Hepatocyte (in vitro differentiated cells): Measurements from ENCODE around the gene SCFD1. TPM values are rescaled to one million over a fixed set of nuclear protein-coding genes. Genes with fewer than 3 reads are reported as not detected.

Experiments used
- DNase-seq: peaks from one replicate; pipeline ENCODE4 v3.0.0-alpha.2; 2016; ENCODE audit warnings: low spot score
- H2AFZ ChIP-seq: fragments of 200-600 bp; sonication (generic); 2 replicates; pipeline ENCODE4 v1.6.0; 2016; ENCODE audit warnings: antibody characterized with exemption, mild to moderate bottlenecking
- H3K27ac ChIP-seq: fragments of 200-600 bp; sonication (generic); 2 replicates; pipeline ENCODE4 v1.5.1; 2016; ENCODE audit warnings: mild to moderate bottlenecking
- H3K27me3 ChIP-seq: fragments of 200-600 bp; sonication (generic); 2 replicates; pipeline ENCODE4 v1.6.1; 2016
- H3K36me3 ChIP-seq: fragments of 200-600 bp; sonication (generic); replicated peaks from 2 replicates; pipeline ENCODE4 v1.5.1; 2016; ENCODE audit warnings: low read depth; ENCODE audit not compliant: insufficient read depth
- H3K4me1 ChIP-seq: fragments of 200-600 bp; sonication (generic); 2 replicates; pipeline ENCODE4 v1.5.1; 2016; ENCODE audit warnings: mild to moderate bottlenecking, moderate library complexity; ENCODE audit not compliant: insufficient read depth
- H3K4me2 ChIP-seq: fragments of 200-600 bp; sonication (generic); 2 replicates; pipeline ENCODE4 v1.6.0; 2016
- H3K4me3 ChIP-seq: fragments of 200-600 bp; sonication (generic); 2 replicates; pipeline ENCODE4 v1.5.1; 2016; ENCODE audit warnings: mild to moderate bottlenecking
- H3K79me2 ChIP-seq: fragments of 200-600 bp; sonication (generic); 2 replicates; pipeline ENCODE4 v1.6.0; 2017; ENCODE audit warnings: mild to moderate bottlenecking
- H3K9me2 ChIP-seq: fragments of 200-600 bp; sonication (generic); replicated peaks from 2 replicates; pipeline ENCODE4 v1.6.0; 2017; ENCODE audit warnings: mild to moderate bottlenecking; ENCODE audit not compliant: insufficient read depth
- H3K9me3 ChIP-seq: fragments of 200-600 bp; sonication (generic); 2 replicates; pipeline ENCODE4 v1.5.1; 2016; ENCODE audit warnings: low read depth, mild to moderate bottlenecking
- H4K20me1 ChIP-seq: fragments of 200-600 bp; sonication (generic); 2 replicates; pipeline ENCODE4 v1.6.0; 2016; ENCODE audit warnings: mild to moderate bottlenecking; ENCODE audit not compliant: insufficient read depth, poor library complexity, severe bottlenecking
- EZH2 ChIP-seq: fragments of 200-600 bp; sonication (generic); IDR thresholded peaks from 2 replicates; pipeline ENCODE4 v1.6.1; 2016; ENCODE audit warnings: antibody characterized with exemption, mild to moderate bottlenecking, borderline replicate concordance
- EZH2phosphoT487 ChIP-seq: fragments of 200-600 bp; sonication (generic); IDR thresholded peaks from one replicate; pipeline ENCODE4 v1.6.1; 2018; ENCODE audit warnings: antibody characterized with exemption, mild to moderate bottlenecking, low read depth, moderate library complexity; ENCODE audit not compliant: unreplicated experiment, severe bottlenecking
- WGBS: methylation state at CpG from one replicate; pipeline ENCODE4 v1.1.6; 2016; ENCODE audit warnings: low lambda C conversion rate; ENCODE audit errors: missing lambda C conversion rate; 5-methylcytosine and 5-hydroxymethylcytosine counted together
- polyA plus RNA-seq: library from polyadenylated mRNA; unstranded; fragments of >200 nt; fragmentation: Nextera tagmentation; extraction: Ambion mirVana; gene quantifications from 2 replicates; pipeline ENCODE4 v1.2.1, GENCODE V29; 2016
- total RNA-seq: library from RNA; depleted of rRNA; stranded (reverse); fragments of >200 nt; gene quantifications from 2 replicates; pipeline ENCODE4 v1.2.3, GENCODE V29; 2014
- TF ChIP-seq, protein P1 (sequence below): fragments of 200-600 bp; sonication (generic); IDR thresholded peaks from 2 replicates; pipeline ENCODE4 v1.5.1; 2016; ENCODE audit warnings: antibody characterized with exemption, mild to moderate bottlenecking; ENCODE audit not compliant: poor library complexity

SCFD1 gene
- total and polyA plus RNA-seq, 2 experiments from 2014 or later = 68.9 to 101 TPM

DNA sequence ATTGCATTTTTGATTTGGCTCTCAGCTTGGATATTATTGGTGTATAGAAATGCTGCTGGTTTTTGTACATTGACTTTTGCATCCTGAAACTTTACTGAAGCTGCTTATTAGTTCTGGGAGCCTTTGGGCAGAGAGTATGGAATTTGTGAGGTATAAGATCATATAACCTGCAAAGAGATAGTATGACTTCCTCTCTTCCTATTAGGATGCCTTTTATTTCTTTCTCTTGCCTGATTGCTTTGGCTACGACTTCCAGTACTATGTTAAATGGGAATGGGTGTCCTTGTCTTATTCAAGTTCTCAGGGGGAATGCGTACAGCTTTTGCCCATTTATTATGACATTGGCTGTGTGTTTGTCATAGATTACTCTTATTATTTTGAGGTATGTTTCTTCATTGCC, 23.5 kb downstream of the SCFD1 start:
- H3K4me3 ChIP-seq = no peak overlapping the region
- H3K27ac ChIP-seq = no peak overlapping the region
- H4K20me1 ChIP-seq = no peaks in the 10 kb centered on the region
- no peaks in the 10 kb centered on the region for H3K9me2 ChIP-seq
- H3K27me3 ChIP-seq = no peaks in the 10 kb centered on the region
- 96% methylated on average over 2 of the region's 2 CpGs for WGBS
- no peak overlapping the region for H3K4me2 ChIP-seq
- H3K9me3 ChIP-seq = no peaks in the 10 kb centered on the region
- TF ChIP-seq, protein P1, sequence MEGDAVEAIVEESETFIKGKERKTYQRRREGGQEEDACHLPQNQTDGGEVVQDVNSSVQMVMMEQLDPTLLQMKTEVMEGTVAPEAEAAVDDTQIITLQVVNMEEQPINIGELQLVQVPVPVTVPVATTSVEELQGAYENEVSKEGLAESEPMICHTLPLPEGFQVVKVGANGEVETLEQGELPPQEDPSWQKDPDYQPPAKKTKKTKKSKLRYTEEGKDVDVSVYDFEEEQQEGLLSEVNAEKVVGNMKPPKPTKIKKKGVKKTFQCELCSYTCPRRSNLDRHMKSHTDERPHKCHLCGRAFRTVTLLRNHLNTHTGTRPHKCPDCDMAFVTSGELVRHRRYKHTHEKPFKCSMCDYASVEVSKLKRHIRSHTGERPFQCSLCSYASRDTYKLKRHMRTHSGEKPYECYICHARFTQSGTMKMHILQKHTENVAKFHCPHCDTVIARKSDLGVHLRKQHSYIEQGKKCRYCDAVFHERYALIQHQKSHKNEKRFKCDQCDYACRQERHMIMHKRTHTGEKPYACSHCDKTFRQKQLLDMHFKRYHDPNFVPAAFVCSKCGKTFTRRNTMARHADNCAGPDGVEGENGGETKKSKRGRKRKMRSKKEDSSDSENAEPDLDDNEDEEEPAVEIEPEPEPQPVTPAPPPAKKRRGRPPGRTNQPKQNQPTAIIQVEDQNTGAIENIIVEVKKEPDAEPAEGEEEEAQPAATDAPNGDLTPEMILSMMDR = no peak
- no peak for TF ChIP-seq EZH2
- no peak for TF ChIP-seq EZH2phosphoT487
- H3K36me3 ChIP-seq = no peaks in the 10 kb centered on the region
- peaks cover 41% of the 10 kb centered on the region for H3K79me2 ChIP-seq
- no peaks in the 10 kb centered on the region for H3K4me1 ChIP-seq
- no peak for DNase-seq
- H2AFZ ChIP-seq = no peak overlapping the region

DNA sequence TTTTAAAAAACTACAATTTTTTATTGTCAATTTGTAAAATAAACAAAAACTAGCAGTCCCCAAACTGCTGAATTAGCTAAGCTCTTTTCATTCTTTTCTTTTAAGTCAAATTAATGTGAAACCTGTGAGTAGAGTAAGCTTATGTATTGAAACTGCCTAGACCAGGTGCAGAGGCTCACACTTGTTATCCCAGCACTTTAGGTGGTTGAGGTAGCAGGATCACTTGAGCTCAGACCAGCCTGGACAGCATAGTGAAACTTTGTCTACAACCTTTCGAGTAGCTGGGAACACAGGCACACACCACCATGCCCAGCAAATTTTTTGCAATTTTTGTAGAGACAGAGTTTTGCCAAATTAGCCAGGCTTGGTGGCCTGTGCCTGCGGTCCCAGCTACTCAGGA, 26.4 kb downstream of the SCFD1 start:
- H3K9me2 ChIP-seq = no peaks in the 10 kb centered on the region
- H3K4me2 ChIP-seq = no peak overlapping the region
- no peaks in the 10 kb centered on the region for H3K9me3 ChIP-seq
- no peak for DNase-seq
- no peak for TF ChIP-seq EZH2
- no peak for TF ChIP-seq EZH2phosphoT487
- TF ChIP-seq, protein P1 = no peak
- H3K4me3 ChIP-seq = no peak overlapping the region
- no peaks in the 10 kb centered on the region for H3K36me3 ChIP-seq
- H3K79me2 ChIP-seq = peaks cover 31% of the 10 kb centered on the region
- no peak overlapping the region for H2AFZ ChIP-seq
- no peaks in the 10 kb centered on the region for H3K27me3 ChIP-seq
- no peak overlapping the region for H3K27ac ChIP-seq
- H3K4me1 ChIP-seq = no peaks in the 10 kb centered on the region
- WGBS = 98% methylated on average over 2 of the region's 2 CpGs
- H4K20me1 ChIP-seq = no peaks in the 10 kb centered on the region

DNA sequence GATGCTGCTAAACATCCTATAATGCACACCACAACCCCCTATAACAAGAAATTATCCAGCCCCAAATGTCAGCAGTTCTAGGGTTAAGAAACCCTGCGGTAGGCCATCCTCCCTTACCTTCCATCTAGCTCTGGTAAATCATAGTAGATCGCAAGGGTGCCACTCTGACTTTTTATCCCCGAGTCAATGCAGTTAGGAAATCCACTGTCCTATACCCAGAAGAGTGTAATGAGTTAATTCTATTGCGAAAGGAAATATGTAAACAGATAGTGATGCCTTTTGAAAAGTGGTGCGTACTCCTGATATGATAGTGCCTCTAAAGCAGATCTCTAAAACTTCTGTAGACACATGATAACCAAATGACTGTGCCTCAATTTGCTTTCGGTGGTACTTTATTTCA, 29.8 kb downstream of the SCFD1 start:
- Histone ChIP-seq H4K20me1 (no peaks in the 10 kb centered on the region), H3K9me3 (no peaks in the 10 kb centered on the region), H3K36me3 (no peaks in the 10 kb centered on the region), H3K4me1 (no peaks in the 10 kb centered on the region), H3K9me2 (no peaks in the 10 kb centered on the region), H3K4me2 (no peak overlapping the region), H3K4me3 (no peak overlapping the region), H3K79me2 (peaks cover 9% of the 10 kb centered on the region), H3K27me3 (no peaks in the 10 kb centered on the region), H2AFZ (no peak overlapping the region), H3K27ac (no peak overlapping the region)
- DNase-seq = no peak
- TF ChIP-seq EZH2 = no peak
- 80% methylated on average over 6 of the region's 6 CpGs for WGBS

DNA sequence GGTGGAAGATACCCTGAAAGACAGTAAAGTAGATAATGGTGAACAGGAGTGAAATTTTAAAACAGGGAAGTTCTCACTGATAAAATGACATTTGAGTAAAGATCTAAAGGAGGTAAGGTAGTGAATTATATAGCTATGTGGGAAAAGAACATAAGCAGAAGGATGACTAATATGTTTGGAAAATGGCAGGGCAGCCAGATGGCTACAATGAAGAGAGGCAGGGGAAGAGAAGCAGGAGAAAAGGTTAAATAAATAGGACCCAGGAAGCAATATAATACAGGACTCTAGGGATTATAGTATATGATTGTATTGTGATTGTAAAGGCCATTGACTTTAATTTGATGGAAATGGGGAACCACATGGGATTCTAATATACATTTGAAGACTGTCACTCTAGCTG, 33.0 kb downstream of the SCFD1 start:
- H3K36me3 ChIP-seq = no peaks in the 10 kb centered on the region
- no peak overlapping the region for H3K27ac ChIP-seq

More for the DNA sequence above, 33.0 kb downstream of the SCFD1 start:
- TF ChIP-seq, protein P1 = no peak
- no peak for TF ChIP-seq EZH2
- no peak overlapping the region for H2AFZ ChIP-seq
- H3K4me2 ChIP-seq = no peak overlapping the region
- no peak overlapping the region for H3K4me3 ChIP-seq
- H3K9me2 ChIP-seq = no peaks in the 10 kb centered on the region
- H3K27me3 ChIP-seq = no peaks in the 10 kb centered on the region
- no peak for DNase-seq
- no peaks in the 10 kb centered on the region for H3K4me1 ChIP-seq
- H3K79me2 ChIP-seq = peaks cover 3% of the 10 kb centered on the region
- H4K20me1 ChIP-seq = no peaks in the 10 kb centered on the region
- no peaks in the 10 kb centered on the region for H3K9me3 ChIP-seq
